HG02678 (cell line): ENCODE results near the gene B4GALT1.

ENCODE experiments used
- ATAC-seq: cut with Tn5 transposase; IDR thresholded peaks from one replicate; pipeline ENCODE4 v1.9.1; 2021; ENCODE audit warnings: mild to moderate bottlenecking, moderate library complexity; ENCODE audit not compliant: unreplicated experiment

B4GALT1 gene, protein sequence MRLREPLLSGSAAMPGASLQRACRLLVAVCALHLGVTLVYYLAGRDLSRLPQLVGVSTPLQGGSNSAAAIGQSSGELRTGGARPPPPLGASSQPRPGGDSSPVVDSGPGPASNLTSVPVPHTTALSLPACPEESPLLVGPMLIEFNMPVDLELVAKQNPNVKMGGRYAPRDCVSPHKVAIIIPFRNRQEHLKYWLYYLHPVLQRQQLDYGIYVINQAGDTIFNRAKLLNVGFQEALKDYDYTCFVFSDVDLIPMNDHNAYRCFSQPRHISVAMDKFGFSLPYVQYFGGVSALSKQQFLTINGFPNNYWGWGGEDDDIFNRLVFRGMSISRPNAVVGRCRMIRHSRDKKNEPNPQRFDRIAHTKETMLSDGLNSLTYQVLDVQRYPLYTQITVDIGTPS

DNA sequence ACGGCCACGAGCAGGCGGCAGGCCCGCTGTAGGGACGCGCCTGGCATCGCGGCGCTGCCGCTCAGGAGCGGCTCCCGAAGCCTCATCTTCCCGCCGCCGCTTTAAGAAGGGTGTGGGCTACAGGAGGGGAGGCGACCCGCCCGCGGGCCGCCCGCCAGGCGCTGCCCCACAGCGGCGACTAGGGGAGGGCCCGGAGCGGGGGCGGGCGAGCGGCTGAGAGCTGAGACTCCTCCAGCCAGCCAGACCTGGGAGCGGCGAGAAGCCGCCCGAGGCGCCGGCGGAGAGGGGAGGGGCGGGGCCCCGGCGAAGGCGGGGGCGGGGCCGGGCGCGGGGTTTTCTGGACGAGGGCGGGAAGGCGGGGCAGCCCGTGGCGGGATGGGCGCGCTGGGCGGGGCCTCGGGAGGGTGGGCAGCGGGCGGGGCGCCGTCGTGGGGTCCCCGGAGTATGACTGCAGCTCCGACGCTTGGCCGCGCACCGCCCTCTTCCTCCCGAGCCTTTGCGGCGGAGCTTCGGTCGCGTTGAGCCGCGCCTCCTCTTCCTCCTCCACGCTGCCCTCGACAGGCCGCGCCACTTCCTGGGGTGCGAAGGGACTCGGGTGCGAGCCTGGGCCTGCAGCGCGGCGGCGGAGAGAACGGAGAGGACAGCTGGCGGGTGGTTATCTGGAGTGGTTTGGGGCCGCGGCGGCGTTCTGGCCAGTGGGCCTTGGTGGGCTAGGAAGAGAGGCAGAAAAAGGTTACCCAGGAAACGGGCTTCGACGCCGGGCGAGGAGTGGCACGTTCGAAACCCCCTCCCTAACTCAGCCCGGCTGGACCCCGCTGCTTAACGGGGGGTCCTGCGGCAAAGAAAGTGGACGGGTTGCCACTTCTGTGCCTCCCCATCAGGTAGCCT lies at the start of gene B4GALT1:
B4GALT1 (minus strand) TSS at position 253 of the 888 bp plus-strand sequence; CDS start at position 86, 167 bp downstream.
- peak; percentile 58 for ATAC-seq

- ATAC-seq = no peak
Observed at GRCh38 chr9:33211695-33212393, 44.7 kb upstream of the B4GALT1 start.

GRCh38 chr9:33210006-33210715 lies 43.0 kb upstream of the B4GALT1 start:
- ATAC-seq = no peak

- no peak for ATAC-seq
Observed at GRCh38 chr9:33209394-33209793, 42.3 kb upstream of the B4GALT1 start.

DNA sequence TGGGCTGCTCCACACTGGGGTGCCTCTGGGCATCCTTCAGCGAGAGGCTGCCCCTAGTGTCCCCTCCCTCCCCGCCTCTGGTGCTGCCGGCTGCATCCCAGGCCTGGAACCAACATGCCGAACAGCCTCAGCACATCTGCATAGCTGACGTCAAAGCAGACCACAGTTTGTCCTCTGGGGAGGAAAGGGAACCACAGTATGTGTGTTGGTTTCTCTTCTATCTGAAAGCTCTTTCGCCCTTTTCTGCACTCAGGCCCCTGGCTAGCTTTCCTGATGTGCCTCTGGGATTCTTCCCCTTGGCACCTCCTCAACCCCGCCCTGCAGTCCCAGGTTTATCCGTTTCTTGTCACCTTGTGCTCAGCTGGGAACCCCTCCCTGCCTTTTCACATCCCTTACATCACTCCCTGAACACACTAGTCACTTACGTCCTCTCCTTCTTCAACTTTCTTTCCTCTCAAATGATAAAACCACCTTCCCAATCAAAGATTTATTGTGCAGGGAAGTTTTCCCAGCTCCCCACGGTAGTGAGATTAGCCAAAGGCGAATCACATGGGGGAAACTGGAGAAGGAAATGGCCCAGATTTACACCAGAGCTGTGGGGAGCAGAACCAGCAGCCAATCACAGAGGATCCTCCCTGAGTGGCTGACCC lies 35.5 kb upstream of the B4GALT1 start:
- ATAC-seq = peak; percentile 100

GRCh38 chr9:33202018-33202417 lies 34.9 kb upstream of the B4GALT1 start:
- peak; percentile 37 for ATAC-seq

- ATAC-seq = no peak
Observed at GRCh38 chr9:33198165-33198564, 31.0 kb upstream of the B4GALT1 start.

GRCh38 chr9:33197279-33198152 lies 30.4 kb upstream of the B4GALT1 start:
- ATAC-seq = no peak

GRCh38 chr9:33196736-33197135 lies 29.6 kb upstream of the B4GALT1 start:
- ATAC-seq = no peak

DNA sequence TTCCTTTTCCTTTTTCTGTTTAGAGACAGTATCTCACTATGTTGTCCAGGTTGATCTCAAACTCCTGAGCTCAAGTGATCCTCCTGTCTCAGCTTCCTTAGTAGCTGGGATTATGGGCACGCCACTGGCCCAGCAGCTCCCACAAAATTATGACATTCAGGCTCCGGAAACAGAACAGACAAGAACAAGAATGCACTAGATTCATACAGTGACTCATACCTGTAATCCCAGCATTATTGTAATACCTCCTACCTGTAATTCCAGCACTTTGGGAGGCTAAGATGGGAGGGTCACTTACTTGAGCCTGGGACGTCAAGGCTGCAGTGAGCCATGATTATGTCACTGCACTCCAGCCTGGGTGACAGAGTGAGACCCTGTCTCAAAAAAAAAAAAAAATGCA lies 26.7 kb upstream of the B4GALT1 start:
- ATAC-seq = no peak

GRCh38 chr9:33192493-33193255 lies 25.5 kb upstream of the B4GALT1 start:
- ATAC-seq = no peak

DNA sequence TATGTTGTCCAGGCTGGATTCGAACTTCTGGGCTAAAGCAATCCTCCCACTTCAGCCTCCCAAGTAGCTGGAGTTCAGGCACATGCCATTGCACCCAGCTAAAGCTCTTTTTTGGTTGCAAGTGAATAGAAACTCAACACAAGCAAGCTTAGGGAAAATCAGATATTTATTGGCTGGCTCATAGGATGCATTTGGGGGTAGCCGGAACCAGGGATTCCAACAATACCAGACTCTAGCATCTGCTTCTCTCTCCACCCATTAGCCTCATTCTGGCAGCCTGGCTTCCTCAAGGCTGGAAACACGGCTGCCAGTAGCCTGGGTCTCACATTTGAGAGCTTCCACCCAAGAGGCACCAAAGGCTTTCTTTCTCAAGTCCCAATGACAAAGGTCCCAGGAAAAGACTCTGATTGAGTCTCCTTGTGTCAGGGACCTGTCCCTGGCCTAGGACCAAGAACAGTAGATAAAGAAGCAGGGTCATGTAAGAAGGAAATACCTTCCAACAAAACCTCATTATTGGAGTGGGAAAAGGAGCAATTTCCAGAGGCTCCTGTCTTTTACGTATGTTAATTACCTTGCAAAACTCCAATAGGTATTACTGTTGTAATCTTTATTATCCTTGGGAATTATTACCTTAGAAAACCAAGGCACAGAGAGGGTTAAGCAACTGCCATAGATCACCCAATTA lies 23.0 kb upstream of the B4GALT1 start:
- ATAC-seq = no peak

- no peak for ATAC-seq
Observed at GRCh38 chr9:33189331-33189791, 22.2 kb upstream of the B4GALT1 start.

GRCh38 chr9:33188711-33189110 lies 21.6 kb upstream of the B4GALT1 start:
- no peak for ATAC-seq

GRCh38 chr9:33187519-33188218 lies 20.5 kb upstream of the B4GALT1 start:
- ATAC-seq = no peak

DNA sequence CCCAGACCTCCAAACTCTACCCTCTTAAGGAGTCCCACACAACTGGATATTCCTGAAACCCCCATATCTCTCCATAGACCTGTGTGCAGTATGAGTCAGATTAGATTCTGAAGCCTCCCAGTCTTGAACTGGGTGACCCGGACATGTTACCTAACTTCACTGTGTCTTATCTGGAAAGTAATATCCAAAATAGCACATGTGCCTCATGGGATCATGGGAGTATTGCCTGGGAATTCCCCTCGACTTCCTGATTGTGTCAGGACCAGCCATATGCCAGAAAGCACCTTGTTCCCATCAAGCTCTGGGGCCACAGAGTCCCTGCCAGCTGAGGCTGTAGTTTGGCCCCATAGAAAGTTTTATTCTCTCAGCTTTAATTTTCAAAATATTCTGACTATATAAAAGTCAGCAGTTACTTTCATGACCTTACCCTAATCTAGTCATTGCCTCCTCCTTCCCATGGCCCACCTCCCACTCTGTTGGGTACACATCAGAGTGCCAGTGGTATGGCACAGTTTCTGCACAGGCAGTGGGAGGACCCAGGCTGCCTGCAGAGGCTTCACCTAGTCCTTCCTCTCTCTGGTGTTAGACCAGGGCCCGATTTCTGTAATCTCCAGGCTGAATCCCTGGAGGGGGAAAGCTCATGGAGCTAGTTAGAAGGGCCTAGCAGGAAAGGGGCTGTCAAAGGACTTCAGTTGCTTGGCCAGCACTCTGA lies 19.5 kb upstream of the B4GALT1 start:
- ATAC-seq = no peak
